B cell (primary cell): ENCODE measurements around the gene DGCR8. TPM values are rescaled to one million over a fixed set of nuclear protein-coding genes. Genes with fewer than 3 reads are reported as not detected.

Experiments
- ATAC-seq: fragments of 200-7000 bp; cut with Tn5 transposase; one replicate; pipeline ENCODE4 v1.10.0; 2021; ENCODE audit warnings: low read depth, mild to moderate bottlenecking, moderate number of reproducible peaks, moderate library complexity
- CTCF ChIA-PET: fragments of 350-600 bp; sonication (Branson Sonifier 250); formaldehyde crosslinking; loops from one replicate; lab custom pipeline; 2021; ENCODE audit warnings: antibody characterized with exemption, inconsistent platforms; lab: Charles Lee
- POLR2A ChIA-PET: fragments of 350-600 bp; sonication (Branson Sonifier 250); formaldehyde crosslinking; loops from one replicate; lab custom pipeline; 2021; ENCODE audit warnings: antibody characterized with exemption; lab: Charles Lee
- DNase-seq: peaks from one replicate; pipeline ENCODE4 v3.0.0; 2013
- H2AFZ ChIP-seq: 2 replicates; pipeline ENCODE4 v1.6.1; 2012; ENCODE audit warnings: mild to moderate bottlenecking, low read depth, low read length; ENCODE audit not compliant: insufficient read depth, poor library complexity, severe bottlenecking
- H3K27ac ChIP-seq, 2 donors: 1 replicate in 1 of 2; 2 replicates in 1 of 2; pipeline ENCODE4 v1.5.1; 2012 to 2013; ENCODE audit warnings: low read length in 2 of 2, mild to moderate bottlenecking in 2 of 2, moderate library complexity in 1 of 2
- H3K27me3 ChIP-seq, 4 experiments: fragments of 200-600 bp in 1 of 4; sonication (generic) in 1 of 4; replicated peaks in 1 of 4; 1 replicate in 2 of 4; 2 replicates in 2 of 4; pipeline versions ENCODE4 v1.6.1 to v1.7.0; 2013 to 2016; ENCODE audit warnings: low read length in 3 of 4, mild to moderate bottlenecking in 2 of 4, mixed read lengths in 1 of 4, moderate library complexity in 1 of 4; ENCODE audit not compliant: insufficient read depth in 4 of 4, control insufficient read depth in 3 of 4; ENCODE audit errors: control extremely low read depth in 1 of 4
- H3K36me3 ChIP-seq, 2 experiments: replicated peaks in 1 of 2; 1 replicate in 1 of 2; 2 replicates in 1 of 2; pipeline versions ENCODE4 v1.6.1 to v1.7.1; 2013; ENCODE audit warnings: low read length in 1 of 2; ENCODE audit not compliant: insufficient read depth in 2 of 2, control insufficient read depth in 1 of 2; ENCODE audit errors: control extremely low read depth in 1 of 2, extremely low read depth in 1 of 2
- H3K4me1 ChIP-seq, 2 donors: fragments of 200-600 bp in 1 of 2; sonication (generic) in 1 of 2; 1 replicate in 1 of 2; 2 replicates in 1 of 2; pipeline versions ENCODE4 v1.5.1 to v1.6.1; 2013 to 2017; ENCODE audit warnings: low read length in 2 of 2; ENCODE audit not compliant: control insufficient read depth in 2 of 2, insufficient read depth in 2 of 2
- H3K4me2 ChIP-seq: replicated peaks from 2 replicates; pipeline ENCODE3; 2012; ENCODE audit warnings: mild to moderate bottlenecking, low read depth, low read length; ENCODE audit not compliant: poor library complexity, severe bottlenecking
- H3K4me3 ChIP-seq, 5 experiments: fragments of 200-600 bp in 1 of 5; sonication (generic) in 1 of 5; 1 replicate in 3 of 5; 2 replicates in 2 of 5; pipeline versions ENCODE4 v1.5.1 to v1.7.0; 2011 to 2016; ENCODE audit warnings: low read length in 4 of 5, mild to moderate bottlenecking in 4 of 5, low read depth in 2 of 5, control low read depth in 1 of 5, moderate library complexity in 1 of 5; ENCODE audit not compliant: insufficient read depth in 1 of 5; ENCODE audit errors: control extremely low read depth in 1 of 5, extremely low read depth in 1 of 5
- H3K79me2 ChIP-seq: fragments of 200-600 bp; sonication (generic); one replicate; pipeline ENCODE4 v1.6.0; 2016; ENCODE audit warnings: low read length; ENCODE audit not compliant: control insufficient read depth, insufficient read depth
- H3K9ac ChIP-seq: fragments of 200-600 bp; sonication (generic); 2 replicates; pipeline ENCODE4 v1.6.1; 2017; ENCODE audit warnings: mild to moderate bottlenecking, low read length, moderate library complexity
- H3K9me3 ChIP-seq, 3 donors: one replicate each; pipeline versions ENCODE4 v1.6.1 to v1.7.1; 2013; ENCODE audit warnings: low read length in 2 of 3; ENCODE audit not compliant: control insufficient read depth in 2 of 3, insufficient read depth in 1 of 3; ENCODE audit errors: control extremely low read depth in 1 of 3
- H4K20me1 ChIP-seq: 2 replicates; pipeline ENCODE4 v1.6.0; 2012; ENCODE audit warnings: mild to moderate bottlenecking, low read length; ENCODE audit not compliant: insufficient read depth, control insufficient read depth, poor library complexity, severe bottlenecking
- H3K27ac Mint-ChIP-seq: one replicate; pipeline ENCODE4 v1.8.0; 2021; ENCODE audit warnings: mixed read lengths
- H3K27me3 Mint-ChIP-seq: one replicate; pipeline ENCODE4 v1.8.0; 2021; ENCODE audit warnings: mixed read lengths
- H3K4me1 Mint-ChIP-seq: one replicate; pipeline ENCODE4 v1.8.0; 2021; ENCODE audit warnings: mixed read lengths
- H3K4me3 Mint-ChIP-seq: one replicate; pipeline ENCODE4 v1.8.0; 2021; ENCODE audit warnings: mixed read lengths
- H3K9me3 Mint-ChIP-seq: one replicate; pipeline ENCODE4 v1.8.0; 2022; ENCODE audit warnings: mixed read lengths; ENCODE audit not compliant: insufficient read depth
- EZH2 ChIP-seq: IDR thresholded peaks from 2 replicates; pipeline ENCODE4 v1.6.1; 2012; ENCODE audit warnings: borderline replicate concordance, low read depth, mild to moderate bottlenecking, moderate library complexity, low read length; ENCODE audit not compliant: insufficient read depth, poor library complexity, severe bottlenecking
- WGBS: methylation state at CpG from one replicate; pipeline ENCODE4 v1.1.5; 2013; ENCODE audit warnings: missing lambda C conversion rate; ENCODE audit not compliant: insufficient coverage; 5-methylcytosine and 5-hydroxymethylcytosine counted together
- intact Hi-C: fragments of 100-400 bp; cut with micrococcal nuclease; formaldehyde crosslinking; loops from one replicate; pipeline ENCODE4 v1.10.0; 2022
- polyA plus RNA-seq: library from polyadenylated mRNA; depleted of rRNA; stranded (reverse); fragments of >200 nt; gene quantifications from 2 replicates; pipeline ENCODE4 v1.2.3, GENCODE V29; 2012
- total RNA-seq, 2 donors: library from RNA; stranded (reverse); fragments of 120-200 nt in 1 of 2; gene quantifications; 1 replicate in 1 of 2; 2 replicates in 1 of 2; pipeline versions ENCODE4 v1.2.3 to v1.2.4, GENCODE V29; 2013 to 2022
- TF ChIP-seq, protein P1 (sequence below): fragments of 200-600 bp; IDR thresholded peaks from one replicate; pipeline ENCODE4 v1.8.0; 2022; ENCODE audit warnings: antibody characterized with exemption, mild to moderate bottlenecking

DGCR8 gene
- total and polyA plus RNA-seq, 2 donors (not counting 1 experiment from before 2014, with no cell fraction given), result 19.6 to 43.2 TPM

DNA sequence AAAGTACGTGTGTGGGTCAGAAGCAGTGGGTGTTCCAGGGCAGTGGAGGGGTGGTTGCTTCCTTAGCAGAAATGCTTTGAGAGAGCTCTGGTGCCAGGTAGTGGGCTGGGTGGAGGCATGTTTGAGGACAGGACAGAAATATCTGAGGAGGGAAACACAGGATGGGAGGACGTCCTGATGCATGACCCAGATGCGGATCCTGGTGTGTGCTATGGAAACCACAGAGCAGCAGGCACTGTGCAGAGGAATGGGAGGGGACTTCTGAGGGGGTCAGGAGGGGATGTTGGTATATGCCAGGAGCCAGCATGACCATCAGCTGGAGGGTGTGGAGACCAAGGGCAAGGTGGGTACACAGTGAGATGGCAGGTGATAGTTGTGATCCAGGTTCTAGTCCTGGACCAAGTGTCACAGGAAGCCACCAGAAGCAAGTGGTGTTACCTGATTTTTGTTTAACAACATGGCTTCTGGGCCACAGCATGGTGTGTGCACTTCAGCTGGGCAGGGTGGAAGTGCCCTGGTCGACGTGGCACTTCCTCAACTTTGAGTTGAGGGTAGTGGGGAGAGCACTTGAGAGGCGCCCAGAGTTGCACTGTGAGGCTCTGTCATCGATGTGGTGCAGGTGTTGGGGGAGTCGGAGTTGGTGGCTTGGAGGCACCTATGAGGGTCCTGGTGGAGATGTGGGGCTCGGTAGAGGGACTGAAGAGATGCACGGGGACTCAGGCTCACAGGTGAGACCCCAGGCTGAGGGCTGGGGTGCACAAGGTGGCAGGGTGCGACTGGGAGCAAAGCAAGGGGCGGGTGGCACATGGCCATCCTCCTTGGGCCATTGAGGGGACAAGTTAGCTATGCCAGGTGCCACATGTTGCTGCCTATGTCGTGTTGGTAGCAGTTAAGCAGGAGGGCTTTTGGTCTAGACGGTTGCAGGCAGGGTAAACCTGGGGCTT, 7.5 kb downstream of the DGCR8 start:
- ChIA-PET CTCF (no interaction called here), POLR2A (no interaction called here)
- Histone ChIP-seq H3K4me1 (no peaks in the 10 kb centered on the region), H3K27ac (no peak overlapping the region), H4K20me1 (peaks cover 24% of the 10 kb centered on the region), H2AFZ (no peak overlapping the region), H3K27me3 (no peaks in the 10 kb centered on the region), H3K9ac (no peak overlapping the region), H3K79me2 (peaks cover 37% of the 10 kb centered on the region), H3K4me2 (no peak overlapping the region), H3K4me3 (no peak overlapping the region), H3K36me3 (peaks cover 4 to 60% of the 10 kb centered on the region in 2 experiments), H3K9me3 (no peaks in the 10 kb centered on the region)
- DNase-seq, result no peak
- H3K27ac Mint-ChIP-seq, result no peak overlapping the region
- TF ChIP-seq EZH2, result no peak
- TF ChIP-seq, protein P1, sequence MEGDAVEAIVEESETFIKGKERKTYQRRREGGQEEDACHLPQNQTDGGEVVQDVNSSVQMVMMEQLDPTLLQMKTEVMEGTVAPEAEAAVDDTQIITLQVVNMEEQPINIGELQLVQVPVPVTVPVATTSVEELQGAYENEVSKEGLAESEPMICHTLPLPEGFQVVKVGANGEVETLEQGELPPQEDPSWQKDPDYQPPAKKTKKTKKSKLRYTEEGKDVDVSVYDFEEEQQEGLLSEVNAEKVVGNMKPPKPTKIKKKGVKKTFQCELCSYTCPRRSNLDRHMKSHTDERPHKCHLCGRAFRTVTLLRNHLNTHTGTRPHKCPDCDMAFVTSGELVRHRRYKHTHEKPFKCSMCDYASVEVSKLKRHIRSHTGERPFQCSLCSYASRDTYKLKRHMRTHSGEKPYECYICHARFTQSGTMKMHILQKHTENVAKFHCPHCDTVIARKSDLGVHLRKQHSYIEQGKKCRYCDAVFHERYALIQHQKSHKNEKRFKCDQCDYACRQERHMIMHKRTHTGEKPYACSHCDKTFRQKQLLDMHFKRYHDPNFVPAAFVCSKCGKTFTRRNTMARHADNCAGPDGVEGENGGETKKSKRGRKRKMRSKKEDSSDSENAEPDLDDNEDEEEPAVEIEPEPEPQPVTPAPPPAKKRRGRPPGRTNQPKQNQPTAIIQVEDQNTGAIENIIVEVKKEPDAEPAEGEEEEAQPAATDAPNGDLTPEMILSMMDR, result no peak
- peaks cover 18% of the 10 kb centered on the region for H3K4me1 Mint-ChIP-seq
- intact Hi-C loops, result loop anchor here (10.0 kb wide), 1 partner anchor 233 kb away; the partner anchor contains the start of genes GNB1L and RTL10
- no peak for ATAC-seq
- H3K9me3 Mint-ChIP-seq, result no peaks in the 10 kb centered on the region
- no peak overlapping the region for H3K4me3 Mint-ChIP-seq
- WGBS, result 98% methylated on average over 13 of the region's 14 CpGs
- H3K27me3 Mint-ChIP-seq, result no peaks in the 10 kb centered on the region

DNA sequence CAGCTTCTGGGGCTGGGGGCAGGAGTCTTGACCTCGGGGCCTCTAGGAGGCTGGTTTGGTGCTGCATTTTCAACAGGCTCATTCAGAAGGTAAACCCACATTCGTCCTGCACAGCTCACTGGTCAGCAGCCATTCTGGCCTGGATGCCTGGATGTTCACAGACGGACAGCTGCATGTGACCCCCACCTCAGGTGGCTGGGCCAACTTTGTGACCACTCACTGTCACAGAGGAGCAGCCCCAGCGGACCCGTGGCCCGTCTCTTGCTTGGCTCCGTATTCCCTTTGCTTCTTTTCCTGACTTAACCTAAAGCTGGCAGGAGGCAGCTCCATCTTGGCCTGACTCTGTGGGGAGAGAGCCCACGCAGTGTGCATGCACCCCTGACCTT, 8.2 kb downstream of the DGCR8 start:
- Histone ChIP-seq H3K36me3 (peaks cover 4 to 62% of the 10 kb centered on the region in 2 experiments), H3K4me1 (no peaks in the 10 kb centered on the region), H3K4me2 (no peak overlapping the region)

More for the DNA sequence above, 8.2 kb downstream of the DGCR8 start:
- intact Hi-C loops, result loop anchor here (10.0 kb wide), 1 partner anchor 233 kb away; the partner anchor contains the start of genes GNB1L and RTL10
- DNase-seq, result no peak
- no peak for ATAC-seq
- Mint-ChIP-seq H3K9me3 (no peaks in the 10 kb centered on the region), H3K4me3 (no peak overlapping the region), H3K27ac (no peak overlapping the region), H3K27me3 (no peaks in the 10 kb centered on the region), H3K4me1 (peaks cover 12% of the 10 kb centered on the region)
- ChIA-PET POLR2A (no interaction called here), CTCF (no interaction called here)
- H3K9me3 ChIP-seq, result no peaks in the 10 kb centered on the region
- peaks cover 30% of the 10 kb centered on the region for H3K79me2 ChIP-seq
- no peaks in the 10 kb centered on the region for H3K27me3 ChIP-seq
- TF ChIP-seq EZH2, result no peak
- TF ChIP-seq, protein P1, result no peak
- WGBS, result 96% methylated on average over 8 of the region's 8 CpGs
- no peak overlapping the region for H3K4me3 ChIP-seq
- H2AFZ ChIP-seq, result no peak overlapping the region
- no peak overlapping the region for H3K9ac ChIP-seq
- peaks cover 17% of the 10 kb centered on the region for H4K20me1 ChIP-seq
- no peak overlapping the region for H3K27ac ChIP-seq
